HL-60 (cell line): ENCODE data around the gene HYDIN.

ENCODE experiments used
- CTCF ChIP-seq: IDR thresholded peaks from one replicate; pipeline ENCODE4 v1.5.1; 2011; ENCODE audit warnings: low read length, control low read depth, inconsistent platforms; ENCODE audit not compliant: insufficient read depth
- GABPA ChIP-seq: IDR thresholded peaks from 2 replicates; pipeline ENCODE4 v1.6.1; 2012; ENCODE audit warnings: low read depth
- POLR2AphosphoS5 ChIP-seq: IDR thresholded peaks from 2 replicates; pipeline ENCODE4 v1.6.1; 2012; ENCODE audit warnings: low read depth

- no peak for TF ChIP-seq CTCF
- TF ChIP-seq POLR2AphosphoS5 = no peak
- TF ChIP-seq GABPA = no peak
Measured at GRCh38 chr16:70774261-70774660, 456.3 kb downstream of the HYDIN start.
